Epithelial cell of esophagus (primary cell): Measurements from ENCODE around the gene CDC42EP4.

Experiments
- DNase-seq: peaks from one replicate; pipeline ENCODE4 v3.0.0; 2010; ENCODE audit warnings: low read depth
- H3K4me3 ChIP-seq: 2 replicates; pipeline ENCODE4 v1.5.1; 2011; ENCODE audit warnings: mild to moderate bottlenecking, low read length, control low read depth
- CTCF ChIP-seq: IDR thresholded peaks from 2 replicates; pipeline ENCODE4 v1.5.1; 2011; ENCODE audit warnings: low read depth, mild to moderate bottlenecking, low read length, control low read depth, inconsistent platforms; ENCODE audit not compliant: insufficient read depth; ENCODE audit errors: missing control alignments

Gene CDC42EP4

GRCh38 chr17:73283841-73284282 lies 27.9 kb downstream of the CDC42EP4 start:
- no peak overlapping the region for H3K4me3 ChIP-seq
- no peak for DNase-seq
- no peak for TF ChIP-seq CTCF

GRCh38 chr17:73283250-73283649 lies 28.6 kb downstream of the CDC42EP4 start:
- TF ChIP-seq CTCF, result no peak
- no peak overlapping the region for H3K4me3 ChIP-seq
- DNase-seq, result no peak

- TF ChIP-seq CTCF, result no peak
- no peak for DNase-seq
- no peak overlapping the region for H3K4me3 ChIP-seq
These were observed 29.2 kb downstream of the CDC42EP4 start for GRCh38 chr17:73282629-73283028.

- TF ChIP-seq CTCF, result no peak
- no peak for DNase-seq
- H3K4me3 ChIP-seq, result no peak overlapping the region
These were observed 29.9 kb downstream of the CDC42EP4 start for GRCh38 chr17:73281928-73282327.

- DNase-seq, result no peak
- TF ChIP-seq CTCF, result no peak
- no peak overlapping the region for H3K4me3 ChIP-seq
These were observed 31.6 kb downstream of the CDC42EP4 start for GRCh38 chr17:73280191-73280590.

GRCh38 chr17:73279704-73280103 lies 32.1 kb downstream of the CDC42EP4 start:
- DNase-seq, result no peak
- H3K4me3 ChIP-seq, result no peak overlapping the region
- TF ChIP-seq CTCF, result no peak

GRCh38 chr17:73278465-73279453 lies 33.0 kb downstream of the CDC42EP4 start:
- no peak for TF ChIP-seq CTCF
- peak; percentile 55 for DNase-seq
- no peak overlapping the region for H3K4me3 ChIP-seq
